Dedifferentiated amniotic fluid mesenchymal stem cell (primary cell): ENCODE data around the gene PDZRN3.

Experiments used
- DNase-seq: peaks from one replicate; pipeline ENCODE4 v3.0.0-alpha.2; 2016; ENCODE audit errors: extremely low spot score

The PDZRN3 gene

DNA sequence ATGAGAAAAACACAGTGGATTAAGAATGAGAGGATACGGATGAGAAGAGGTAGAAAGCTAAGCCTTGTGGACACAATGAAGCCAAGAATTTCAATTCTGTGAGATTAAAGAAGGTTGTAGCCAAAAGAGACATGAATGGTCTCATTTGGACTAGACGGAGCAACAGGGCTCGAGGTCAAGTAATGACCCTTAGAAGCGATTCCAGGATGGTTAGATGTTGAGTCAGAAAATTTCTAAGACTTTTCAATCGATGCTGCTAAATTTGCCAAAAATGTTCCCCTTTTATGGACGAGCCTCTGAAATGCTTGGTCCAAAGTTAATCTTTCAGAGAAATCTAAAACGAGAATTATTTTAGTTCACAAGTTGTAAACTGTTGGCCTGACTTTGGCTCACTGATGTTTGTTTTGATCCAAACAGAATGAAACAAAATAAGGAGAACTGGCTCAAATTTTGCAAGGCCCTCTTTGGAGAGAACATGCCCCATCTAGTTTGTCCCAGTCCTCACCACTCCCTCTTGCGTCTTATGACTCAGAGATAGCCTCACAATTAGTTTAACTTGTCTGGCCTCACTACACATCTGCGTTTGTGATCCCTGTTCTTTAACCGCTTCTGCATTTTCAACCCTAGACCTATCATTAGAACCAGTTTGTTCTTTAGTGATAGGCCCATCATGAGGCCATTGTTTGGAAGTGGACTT is 235.5 kb downstream of the PDZRN3 start:
- DNase-seq, result no peak

DNA sequence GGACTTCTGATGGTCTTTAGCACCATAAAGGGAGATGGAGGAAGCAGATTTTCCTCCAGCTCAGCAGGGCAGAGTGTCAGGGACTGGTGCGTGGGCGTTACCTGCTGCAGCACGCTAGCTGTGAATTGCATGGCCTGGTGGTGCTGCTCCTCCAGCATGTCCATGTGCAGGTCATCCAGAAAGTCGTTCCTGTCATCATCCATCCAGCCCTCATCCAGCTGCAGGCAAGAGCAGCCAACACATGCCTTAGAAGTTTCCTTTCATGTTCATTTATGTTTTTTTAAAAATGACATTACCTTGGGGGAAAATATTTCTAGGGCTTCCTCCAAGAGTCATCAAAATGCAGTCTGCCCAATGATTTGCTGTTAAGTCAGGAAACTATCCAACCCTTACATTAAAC is 239.2 kb downstream of the PDZRN3 start:
- DNase-seq, result no peak

DNA sequence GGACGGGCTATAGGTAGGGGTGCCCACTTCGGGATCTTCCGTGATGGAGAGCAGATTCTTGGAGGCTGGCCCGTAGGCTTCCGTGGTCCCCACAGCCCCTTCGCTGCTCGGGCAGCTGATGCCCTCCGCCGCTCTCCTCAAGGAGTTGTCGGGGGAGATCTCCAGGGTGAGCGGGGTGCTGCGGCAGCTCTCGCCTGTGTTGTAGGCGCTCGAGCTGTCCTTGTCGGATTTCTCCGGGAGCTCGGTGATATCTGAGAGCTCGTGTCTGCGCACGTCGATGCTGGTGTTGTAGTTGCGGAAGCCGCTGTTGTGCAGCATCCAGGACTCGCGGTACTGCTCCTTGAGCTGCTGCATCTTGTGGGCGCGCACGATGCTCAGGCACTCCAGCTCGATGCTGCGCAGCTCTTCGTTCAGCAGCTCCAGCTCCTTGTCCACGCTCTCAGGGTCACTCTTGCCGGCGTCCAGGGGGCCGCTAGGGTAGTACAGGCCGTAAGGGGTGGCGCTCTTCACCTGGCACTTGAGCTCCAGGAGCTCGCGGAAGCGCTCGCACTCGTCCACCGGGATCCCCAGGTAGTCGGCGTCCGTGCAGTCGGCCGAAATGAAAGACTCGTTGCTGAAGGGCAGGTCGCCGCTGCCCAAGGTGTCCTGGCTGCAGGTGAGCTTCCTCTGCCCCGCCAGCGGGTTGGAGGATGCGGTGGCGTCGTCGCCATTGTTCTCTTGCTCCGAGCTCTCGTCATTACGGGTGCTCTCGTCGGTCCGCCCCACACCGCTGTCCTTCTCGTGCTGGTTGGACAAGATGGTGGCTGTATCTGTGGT is 240.4 kb downstream of the PDZRN3 start:
- DNase-seq, result no peak

DNA sequence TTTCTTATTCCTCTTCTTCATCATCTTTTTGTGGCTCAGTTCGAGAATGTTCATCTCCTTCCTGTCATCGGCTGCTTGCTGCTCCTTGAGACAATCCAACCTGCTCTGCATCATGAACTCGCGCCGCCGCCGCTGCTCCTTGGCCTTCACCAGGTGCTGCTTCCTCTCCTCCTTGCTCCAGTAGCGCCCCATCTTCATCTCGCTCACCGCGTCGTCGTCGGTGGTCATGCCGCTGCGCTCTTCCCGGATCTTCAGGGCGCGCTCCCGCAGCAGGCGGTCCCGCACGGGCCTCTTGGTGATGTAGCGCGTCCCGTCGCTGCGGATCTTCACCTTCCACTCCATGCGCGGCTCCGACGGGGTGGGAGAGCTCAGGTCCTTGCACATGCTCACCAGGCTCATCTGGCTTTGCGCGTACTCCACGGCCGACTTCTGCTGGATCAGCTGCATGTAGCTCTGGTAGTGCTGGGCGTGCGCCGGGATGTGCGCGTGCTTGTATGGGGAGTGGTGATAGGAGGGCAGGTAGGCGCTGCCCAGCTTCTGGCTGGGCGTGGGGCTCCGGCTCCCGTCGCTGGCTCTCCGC is 241.2 kb downstream of the PDZRN3 start:
- DNase-seq, result no peak

DNA sequence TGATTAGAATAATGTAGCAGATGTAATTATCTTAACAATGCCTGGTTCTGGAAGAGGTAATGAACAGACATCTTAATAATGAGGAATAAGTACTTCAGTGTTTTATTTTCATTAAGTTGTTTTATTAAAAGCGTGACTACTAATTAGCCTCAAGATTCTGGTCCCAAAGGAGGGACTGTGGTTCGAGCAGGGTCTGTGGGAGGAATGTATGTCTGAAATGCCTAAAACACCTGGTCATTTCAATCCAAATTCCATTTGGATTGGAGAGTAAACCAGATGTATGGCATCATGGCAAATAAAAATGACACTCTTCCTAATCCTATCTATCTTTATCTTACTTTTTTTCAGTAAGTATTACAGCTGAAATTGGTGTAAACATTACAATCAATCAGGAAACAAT is 243.2 kb downstream of the PDZRN3 start:
- DNase-seq, result no peak

DNA sequence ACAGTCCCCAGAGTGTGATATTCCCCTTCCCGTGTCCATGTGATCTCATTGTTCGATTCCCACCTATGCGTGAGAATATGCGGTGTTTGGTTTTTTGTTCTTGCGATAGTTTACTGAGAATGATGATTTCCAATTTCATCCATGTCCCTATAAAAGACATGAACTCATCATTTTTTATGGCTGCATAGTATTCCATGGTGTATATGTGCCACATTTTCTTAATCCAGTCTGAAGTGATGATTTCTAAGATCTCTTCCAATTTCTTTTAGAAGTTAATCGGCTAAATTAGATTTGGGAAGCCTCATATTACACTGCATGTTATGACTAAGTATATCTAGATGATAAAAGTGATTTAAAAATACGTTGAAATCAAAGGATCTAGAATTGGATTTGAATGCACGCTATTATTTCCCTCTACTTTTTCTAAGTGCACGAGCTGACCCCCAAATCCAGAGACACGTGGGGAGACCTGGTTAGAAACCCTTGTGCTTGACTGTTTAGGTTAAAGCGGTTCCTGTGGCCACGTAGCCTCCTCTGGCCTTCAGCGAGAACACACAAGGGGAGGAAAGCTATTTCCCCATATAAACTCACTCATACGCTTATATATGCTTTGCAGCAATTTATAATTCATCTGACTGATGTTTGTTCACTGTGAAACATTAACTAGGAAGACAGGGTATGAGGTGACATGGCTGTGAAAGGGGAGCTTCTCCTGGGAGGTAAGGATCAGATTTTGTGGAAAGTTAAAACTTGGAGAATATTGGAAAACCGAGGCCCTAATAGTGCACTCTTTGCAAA is 243.8 kb downstream of the PDZRN3 start:
- no peak for DNase-seq

DNA sequence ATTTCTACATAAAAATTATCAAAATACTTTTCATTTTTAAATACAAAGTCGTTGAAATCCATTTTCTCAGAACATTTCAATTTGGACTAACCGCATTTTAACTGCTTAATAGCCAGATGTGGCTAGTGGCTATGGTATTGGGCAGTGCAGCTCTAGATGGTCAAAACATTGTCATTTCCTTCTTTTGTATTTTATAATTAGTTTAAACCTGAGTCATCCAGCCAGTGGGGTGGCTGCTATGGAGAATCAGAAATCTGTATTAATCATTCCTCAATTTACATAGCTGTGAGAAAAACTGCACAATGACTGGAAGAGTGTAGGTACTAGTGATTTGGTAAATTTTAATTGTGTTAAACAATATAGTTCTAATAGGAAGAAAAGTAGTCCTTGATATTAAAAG is 245.3 kb downstream of the PDZRN3 start:
- DNase-seq, result no peak

DNA sequence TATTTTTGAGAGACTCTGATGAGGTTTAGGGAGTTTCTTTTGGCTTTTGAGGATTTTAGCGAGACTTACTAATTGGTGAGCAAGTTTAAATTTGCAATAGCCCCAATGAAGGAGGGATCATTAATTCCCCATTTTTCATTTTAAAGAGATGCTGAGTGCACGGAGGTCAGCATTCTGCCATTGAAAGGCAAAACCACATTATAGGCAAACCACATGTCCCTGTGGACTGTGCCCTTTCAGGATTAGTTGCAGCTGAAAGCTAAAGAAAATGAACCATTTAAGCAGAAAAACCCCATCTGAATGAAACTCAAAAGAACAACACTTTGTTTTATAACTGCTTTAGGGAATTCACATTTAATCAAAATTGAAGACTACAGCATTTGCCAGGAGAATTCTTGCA is 246.5 kb downstream of the PDZRN3 start:
- DNase-seq, result no peak

DNA sequence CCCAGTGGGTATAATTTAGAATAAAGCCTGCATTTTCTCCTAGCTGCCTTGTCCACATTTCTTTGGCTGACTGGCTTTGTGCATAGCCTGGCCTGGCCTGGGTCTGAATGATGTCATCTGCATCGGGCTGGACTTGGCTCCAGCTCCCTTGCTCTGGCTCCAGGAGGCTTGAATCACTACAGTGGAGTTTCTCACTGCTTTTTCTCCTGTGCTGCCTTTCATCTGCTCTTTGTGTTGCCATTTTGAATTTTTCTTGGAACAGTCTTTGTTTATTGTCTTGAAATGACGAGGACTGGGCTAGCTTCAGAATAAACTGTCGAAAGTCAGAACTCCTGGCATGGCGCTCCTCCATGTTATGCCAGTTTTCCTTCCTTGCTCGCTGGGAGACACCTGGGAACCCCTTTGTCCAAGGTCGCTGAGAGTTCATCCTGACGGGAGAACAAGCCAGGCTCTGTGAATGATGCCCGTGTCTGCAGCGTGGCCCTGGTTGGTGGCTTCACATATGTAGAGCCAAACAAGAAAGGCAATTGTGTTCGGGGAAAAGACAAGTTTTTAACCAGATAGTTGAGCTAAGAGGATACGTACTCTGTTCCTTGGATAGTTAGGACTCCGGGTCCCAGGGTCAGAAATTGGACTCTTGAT is 258.9 kb downstream of the PDZRN3 start:
- DNase-seq, result peak; percentile 47

DNA sequence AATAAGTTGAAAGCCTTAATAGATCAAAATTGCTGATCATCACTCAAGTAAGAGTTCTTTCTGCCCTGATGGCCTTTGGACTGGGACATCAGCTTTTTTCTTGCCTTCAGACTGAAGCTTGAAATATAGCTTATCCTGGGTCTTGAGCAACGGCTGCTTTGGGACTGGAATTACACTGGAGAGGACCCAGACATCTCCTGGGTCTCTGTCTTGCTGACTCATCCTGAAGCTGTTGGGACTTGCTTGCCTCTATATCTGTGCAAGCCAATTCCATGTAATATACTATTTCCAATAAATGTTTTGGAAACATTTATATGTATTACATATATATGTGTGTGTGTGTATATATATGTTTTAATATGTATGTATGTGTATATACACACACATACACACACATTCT is 260.2 kb downstream of the PDZRN3 start:
- DNase-seq, result no peak

DNA sequence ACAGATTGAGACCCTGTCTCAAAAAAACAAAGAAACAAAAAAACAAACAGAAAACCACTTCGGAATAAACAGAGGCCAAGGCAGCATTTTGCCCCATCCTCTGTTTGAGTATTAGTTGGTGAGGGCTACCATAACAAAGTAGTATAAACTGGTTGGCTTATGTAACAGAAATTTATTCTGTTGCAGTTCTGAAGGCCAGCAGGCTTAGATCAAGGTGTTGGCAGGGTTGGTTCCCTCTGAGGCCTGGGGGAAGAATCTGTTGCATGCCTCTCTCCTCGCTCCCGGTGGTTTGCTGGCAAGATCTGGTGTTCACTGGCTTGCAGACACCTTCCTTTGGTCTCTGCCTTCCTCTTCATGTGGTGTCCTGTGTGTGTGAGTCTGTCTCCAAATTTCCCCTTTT is 261.6 kb downstream of the PDZRN3 start:
- no peak for DNase-seq

DNA sequence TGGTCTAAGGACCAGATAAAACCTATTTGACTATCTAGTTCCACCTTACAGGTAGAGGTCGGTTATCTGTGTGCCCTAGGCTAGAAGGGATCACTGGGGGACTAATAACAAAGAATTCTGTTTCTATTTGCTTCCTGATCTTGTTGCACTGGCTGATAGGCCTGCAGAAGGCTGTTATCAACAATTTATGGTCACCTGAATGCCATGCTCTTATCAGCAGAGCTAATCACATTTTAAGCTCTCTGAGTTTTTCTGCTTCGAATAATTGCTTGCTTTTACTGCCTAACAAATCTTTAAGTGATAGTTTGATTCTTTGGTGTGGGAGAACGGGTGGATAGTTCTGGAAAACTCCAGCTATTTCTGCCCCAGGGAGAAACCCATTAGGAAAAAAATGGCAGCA is 263.1 kb downstream of the PDZRN3 start:
- no peak for DNase-seq

DNA sequence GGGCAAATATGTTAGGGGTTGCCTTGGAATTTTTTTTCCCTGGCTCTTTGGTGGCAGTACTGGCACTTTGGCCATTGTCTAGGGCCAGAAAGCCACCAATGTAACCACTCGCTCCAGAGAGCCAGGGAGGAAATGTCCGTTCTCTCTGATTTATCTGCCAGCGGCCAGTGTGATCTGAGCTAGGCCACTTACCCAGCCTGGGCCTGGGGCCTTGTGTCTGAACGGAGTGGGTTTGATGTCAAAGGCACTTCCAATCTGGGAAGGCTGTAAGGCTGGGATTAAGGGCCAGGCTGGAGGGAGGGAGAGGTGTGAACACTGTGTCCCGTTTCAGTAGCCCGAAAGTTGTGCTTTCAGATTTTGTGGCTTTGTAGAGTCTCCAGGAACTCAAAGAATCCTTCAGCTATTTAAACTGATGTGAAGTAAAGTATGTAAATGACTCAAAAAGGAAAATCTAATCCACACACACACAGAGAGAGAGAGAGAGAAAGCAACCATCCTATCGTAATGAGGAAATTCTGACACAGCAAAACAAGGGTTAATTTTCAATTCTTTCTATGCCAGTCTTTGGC is 271.0 kb downstream of the PDZRN3 start:
- peak; percentile 26 for DNase-seq

DNA sequence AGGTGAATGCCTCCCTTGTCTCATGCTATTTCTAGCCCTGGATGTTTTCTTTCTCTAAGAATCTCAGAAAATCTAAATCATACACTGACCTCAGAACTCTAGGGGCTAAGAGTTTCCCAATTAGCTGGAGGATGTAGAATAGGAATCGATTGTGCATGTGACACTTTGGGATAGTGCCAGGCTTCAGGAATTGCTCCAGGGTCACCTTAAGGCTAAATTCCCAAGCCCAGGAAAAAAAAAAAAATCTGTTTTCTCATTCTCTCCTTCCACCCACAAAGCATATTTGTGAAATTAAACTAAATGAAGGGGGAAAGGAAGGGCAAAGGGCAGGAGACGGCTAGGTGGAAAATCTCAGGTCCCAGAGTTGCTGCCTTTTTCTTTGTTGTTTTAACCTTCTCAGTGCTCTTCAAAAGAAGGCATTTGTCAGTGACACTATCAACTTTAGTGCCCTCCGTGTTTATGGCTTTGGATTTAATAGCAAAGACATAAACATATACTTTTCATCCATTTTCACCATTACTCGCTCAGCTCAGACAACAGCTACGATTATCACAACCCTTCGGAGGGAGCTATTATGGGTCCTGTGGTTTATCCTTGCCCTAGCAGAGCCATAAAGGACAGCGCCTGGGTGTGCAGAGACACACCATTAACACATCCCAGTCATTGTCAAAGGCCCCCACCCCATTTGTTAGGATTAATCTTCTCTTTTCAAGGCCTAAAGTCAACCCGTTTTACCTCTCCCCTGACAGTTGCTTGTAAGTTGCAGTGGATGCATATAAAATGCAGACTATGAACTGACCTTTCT is 271.7 kb downstream of the PDZRN3 start:
- no peak for DNase-seq

DNA sequence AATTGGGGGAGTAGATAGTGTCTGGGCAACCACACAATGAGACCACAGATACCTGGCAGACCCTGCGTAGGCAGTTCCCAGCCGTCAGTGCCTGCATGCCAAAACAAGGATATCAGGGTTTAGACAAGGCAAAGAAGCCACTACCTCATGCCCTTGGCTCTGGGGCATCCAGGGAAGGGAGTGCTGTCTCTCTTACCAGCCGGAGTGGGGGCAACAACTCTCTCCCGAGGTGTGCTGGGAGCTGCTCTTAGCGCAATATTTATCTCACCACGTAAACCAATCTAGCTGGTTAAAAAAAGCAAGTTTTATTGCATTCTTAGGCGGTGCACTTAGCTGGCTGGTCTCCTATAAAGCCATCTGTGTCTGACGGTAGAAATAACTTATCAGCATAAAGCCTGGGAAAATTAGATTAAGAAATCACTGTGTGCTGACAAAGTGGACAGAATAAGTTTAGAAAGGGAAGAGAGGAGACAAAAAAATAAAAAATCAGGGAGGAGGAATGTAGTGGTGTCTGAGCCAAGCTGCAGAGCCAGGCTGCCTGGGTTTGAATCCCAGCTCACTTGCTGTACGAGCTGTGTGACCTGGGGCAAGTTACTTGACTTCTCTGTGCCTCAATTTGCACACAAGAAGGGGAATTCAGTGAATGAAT is 273.2 kb downstream of the PDZRN3 start:
- no peak for DNase-seq

DNA sequence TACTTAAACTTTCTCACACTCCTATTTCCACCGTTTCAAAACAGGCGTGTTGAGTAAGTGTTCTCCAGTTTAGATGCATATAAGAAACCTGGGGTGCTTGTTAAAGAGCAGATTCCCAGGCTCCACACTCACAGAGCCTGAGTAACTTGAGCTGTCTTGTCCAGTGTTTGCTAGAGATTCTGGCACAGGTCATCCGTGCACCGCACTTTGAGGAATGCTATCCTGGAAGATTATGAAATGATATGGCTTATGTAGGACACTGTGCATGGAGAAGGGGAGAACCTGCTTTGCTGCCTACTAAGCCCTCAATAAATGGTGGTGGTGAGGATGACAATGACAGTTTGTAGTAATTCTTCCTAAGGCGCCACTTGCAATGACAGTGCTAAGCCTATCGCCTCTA is 273.7 kb downstream of the PDZRN3 start:
- no peak for DNase-seq

DNA sequence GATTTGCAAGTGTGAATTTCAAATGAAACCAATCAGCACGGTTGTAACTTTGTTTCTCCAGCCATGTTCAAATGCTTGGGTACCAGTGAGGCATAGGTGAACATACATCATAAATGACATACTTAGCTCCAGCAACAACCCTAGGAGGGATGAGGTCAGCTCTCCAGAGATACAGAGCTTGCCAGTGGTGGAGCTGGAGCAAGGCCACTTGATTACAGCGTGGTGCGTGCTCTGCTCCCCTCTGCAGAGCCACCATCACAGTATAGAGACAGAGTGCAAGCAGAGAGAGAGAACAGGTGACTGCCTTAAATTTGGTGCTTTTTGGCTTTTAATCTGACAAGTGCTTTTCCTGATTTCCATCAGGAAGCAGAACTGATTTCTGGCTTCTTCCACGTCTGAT is 275.1 kb downstream of the PDZRN3 start:
- no peak for DNase-seq

DNA sequence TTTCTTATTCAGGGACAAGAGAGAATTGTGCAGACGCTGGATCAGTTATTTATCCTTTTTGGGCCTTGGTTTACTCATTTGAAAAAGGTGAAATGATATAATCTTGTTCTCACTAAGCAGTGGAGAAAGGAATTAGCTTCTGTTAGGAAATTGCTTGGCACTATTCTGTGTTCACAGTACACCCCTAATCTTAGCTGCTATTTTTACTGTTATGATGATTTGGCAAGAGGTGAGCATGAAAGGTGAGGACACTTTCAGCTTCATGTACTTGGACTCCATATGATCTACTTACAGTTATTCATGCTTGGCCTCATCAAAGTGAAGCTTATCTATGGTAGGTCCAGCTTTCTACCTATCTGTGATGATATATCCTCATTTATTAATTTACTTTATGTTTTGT is 282.7 kb downstream of the PDZRN3 start:
- no peak for DNase-seq

DNA sequence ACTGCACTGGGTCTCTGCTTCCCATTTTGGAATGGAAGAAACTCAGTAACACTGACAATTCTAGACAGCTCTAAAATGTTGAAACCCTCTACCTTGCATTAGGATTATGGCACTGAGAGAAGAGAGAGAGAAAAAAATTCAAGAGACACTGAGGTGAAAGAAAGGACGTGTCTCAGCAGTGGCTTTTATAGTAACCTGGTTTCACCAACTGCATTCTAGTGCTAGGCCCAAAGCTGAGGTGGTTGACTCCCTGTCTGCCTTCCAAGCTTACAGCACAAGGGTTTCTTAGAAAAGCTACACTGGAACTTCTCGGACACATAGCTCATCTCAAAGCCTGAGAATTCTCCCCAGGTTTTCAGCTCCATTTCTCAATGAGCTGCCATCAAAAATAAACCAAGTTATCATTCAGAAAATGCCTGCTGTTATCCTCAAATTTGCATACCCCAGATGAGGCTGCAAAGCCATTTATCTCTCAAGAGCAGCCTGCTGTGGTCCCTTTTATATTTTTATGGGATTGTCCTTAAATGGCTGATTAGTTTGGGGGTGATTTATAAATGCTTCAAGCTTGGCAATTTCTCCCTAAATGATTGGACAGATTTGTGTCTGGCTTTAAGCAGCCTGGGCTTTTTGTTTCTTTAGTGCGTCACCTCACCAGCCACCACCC is 283.3 kb downstream of the PDZRN3 start:
- DNase-seq, result no peak

DNA sequence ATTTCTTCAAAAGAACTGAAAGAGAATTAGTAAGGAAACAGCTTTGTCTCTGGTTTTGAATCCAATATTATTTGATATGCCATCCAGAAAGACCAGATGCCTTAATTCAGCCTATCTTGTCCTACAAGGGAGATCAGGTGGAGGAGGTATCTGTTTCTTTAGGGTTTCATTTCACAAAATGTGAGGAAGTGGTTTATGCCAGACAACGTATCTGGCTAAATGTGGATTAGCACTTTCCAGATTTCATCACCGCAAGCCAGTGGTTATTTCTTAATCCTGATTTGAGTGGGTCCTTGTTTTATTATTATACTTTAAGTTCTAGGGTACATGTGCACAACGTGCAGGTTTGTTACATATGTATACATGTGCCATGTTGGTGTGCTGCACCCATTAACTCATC is 292.2 kb downstream of the PDZRN3 start:
- no peak for DNase-seq
